Skeletal muscle satellite cell (primary cell): Measurements from ENCODE around the gene IFNGR1.

Experiments
- H3K27me3 ChIP-seq: 2 replicates; pipeline ENCODE4 v1.7.0; 2013; ENCODE audit warnings: low read length; ENCODE audit not compliant: control insufficient read depth, insufficient read depth
- H3K36me3 ChIP-seq: 2 replicates; pipeline ENCODE4 v1.7.0; 2013; ENCODE audit warnings: mild to moderate bottlenecking, control low read depth, low read length; ENCODE audit not compliant: insufficient read depth
- H3K4me1 ChIP-seq: 2 replicates; pipeline ENCODE4 v1.7.0; 2013; ENCODE audit warnings: low read length; ENCODE audit not compliant: control insufficient read depth, insufficient read depth
- H3K4me2 ChIP-seq: 2 replicates; pipeline ENCODE4 v1.7.0; 2013; ENCODE audit warnings: mild to moderate bottlenecking, low read length
- H3K4me3 ChIP-seq: 2 replicates; pipeline ENCODE4 v1.7.0; 2013; ENCODE audit warnings: low read length
- H3K9ac ChIP-seq: 2 replicates; pipeline ENCODE4 v1.7.0; 2013; ENCODE audit warnings: mild to moderate bottlenecking, low read depth, low read length, moderate library complexity
- H3K9me3 ChIP-seq: replicated peaks from 2 replicates; pipeline ENCODE4 v1.7.0; 2013; ENCODE audit warnings: mild to moderate bottlenecking, control low read depth, low read length

IFNGR1 gene

DNA sequence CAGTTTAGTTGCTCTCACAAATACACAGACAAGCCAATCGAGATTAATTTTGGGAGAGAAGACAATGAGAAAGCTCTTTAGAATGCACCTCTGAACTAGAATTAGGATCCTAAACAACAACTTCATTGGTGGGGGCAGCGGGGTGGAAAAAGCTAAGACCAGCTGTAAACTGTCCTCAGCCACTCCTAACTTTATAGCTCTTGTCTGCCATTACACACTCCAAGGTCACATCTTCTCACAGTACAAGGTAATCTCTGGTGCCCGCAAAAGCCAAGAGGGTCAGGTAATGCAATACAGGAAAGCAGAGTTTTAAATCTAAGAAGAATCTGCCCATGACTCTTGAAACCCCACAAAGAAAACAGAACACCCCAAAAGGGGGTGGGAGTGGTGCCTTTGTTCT, 27.9 kb downstream of the IFNGR1 start:
- H3K4me1 ChIP-seq, result no peaks in the 10 kb centered on the region
- no peak overlapping the region for H3K4me3 ChIP-seq
- no peak overlapping the region for H3K9ac ChIP-seq
- H3K9me3 ChIP-seq, result no peaks in the 10 kb centered on the region
- no peaks in the 10 kb centered on the region for H3K36me3 ChIP-seq
- H3K27me3 ChIP-seq, result no peaks in the 10 kb centered on the region
- no peak overlapping the region for H3K4me2 ChIP-seq

- no peak overlapping the region for H3K4me2 ChIP-seq
- no peak overlapping the region for H3K4me3 ChIP-seq
- no peaks in the 10 kb centered on the region for H3K27me3 ChIP-seq
- H3K9ac ChIP-seq, result no peak overlapping the region
- H3K4me1 ChIP-seq, result no peaks in the 10 kb centered on the region
- no peaks in the 10 kb centered on the region for H3K36me3 ChIP-seq
- no peaks in the 10 kb centered on the region for H3K9me3 ChIP-seq
These were observed 28.5 kb downstream of the IFNGR1 start for GRCh38 chr6:137190583-137191094.

DNA sequence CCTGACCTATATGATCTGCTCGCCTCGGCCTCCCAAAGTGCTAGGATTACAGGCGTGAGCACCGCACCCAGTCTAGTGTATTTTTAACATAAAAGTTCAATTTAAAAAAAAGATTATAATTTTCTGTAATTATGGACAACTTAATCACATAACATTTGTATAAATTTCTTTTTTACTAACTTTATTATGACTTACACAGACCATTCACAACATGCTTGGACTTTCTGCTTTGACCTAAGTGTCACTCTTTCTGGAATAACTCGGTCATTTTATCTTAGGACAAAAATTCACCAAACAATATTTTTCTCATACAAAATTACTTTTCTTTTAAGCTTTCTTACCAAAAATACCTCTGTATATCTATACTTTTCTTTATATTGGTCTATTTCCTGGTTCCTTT, 30.3 kb downstream of the IFNGR1 start:
- H3K9me3 ChIP-seq, result peaks cover 4% of the 10 kb centered on the region
- no peaks in the 10 kb centered on the region for H3K27me3 ChIP-seq
- H3K9ac ChIP-seq, result no peak overlapping the region
- H3K4me2 ChIP-seq, result no peak overlapping the region
- H3K4me1 ChIP-seq, result no peaks in the 10 kb centered on the region
- H3K4me3 ChIP-seq, result no peak overlapping the region
- H3K36me3 ChIP-seq, result no peaks in the 10 kb centered on the region

- Histone ChIP-seq H3K4me1 (no peaks in the 10 kb centered on the region), H3K9me3 (peaks cover 4% of the 10 kb centered on the region), H3K9ac (no peak overlapping the region), H3K4me2 (no peak overlapping the region), H3K4me3 (no peak overlapping the region), H3K27me3 (no peaks in the 10 kb centered on the region), H3K36me3 (no peaks in the 10 kb centered on the region)
These were observed 33.9 kb downstream of the IFNGR1 start for GRCh38 chr6:137185290-137185689.

DNA sequence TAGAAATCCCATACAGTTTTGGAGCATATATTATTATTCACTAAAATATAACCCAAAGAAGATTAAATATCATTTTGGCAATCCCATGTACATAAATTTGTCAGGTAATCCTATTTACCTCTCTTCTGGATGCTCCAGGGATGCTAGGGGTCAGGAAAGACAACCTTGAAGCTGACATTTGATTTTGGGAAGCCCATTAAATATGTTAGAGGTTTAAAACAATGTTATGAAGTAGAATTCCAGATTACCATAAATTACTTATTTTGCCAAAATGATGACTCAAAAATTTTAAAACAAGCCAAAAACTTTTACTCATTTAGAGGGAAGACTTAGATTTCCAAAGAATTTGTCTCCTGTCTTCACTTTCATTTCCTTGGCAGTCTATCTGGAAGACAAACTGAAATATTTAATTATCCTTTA, 36.5 kb downstream of the IFNGR1 start:
- Histone ChIP-seq H3K4me1 (no peaks in the 10 kb centered on the region), H3K4me3 (no peak overlapping the region), H3K4me2 (no peak overlapping the region), H3K9me3 (peaks cover 9% of the 10 kb centered on the region), H3K27me3 (no peaks in the 10 kb centered on the region), H3K9ac (no peak overlapping the region), H3K36me3 (no peaks in the 10 kb centered on the region)

DNA sequence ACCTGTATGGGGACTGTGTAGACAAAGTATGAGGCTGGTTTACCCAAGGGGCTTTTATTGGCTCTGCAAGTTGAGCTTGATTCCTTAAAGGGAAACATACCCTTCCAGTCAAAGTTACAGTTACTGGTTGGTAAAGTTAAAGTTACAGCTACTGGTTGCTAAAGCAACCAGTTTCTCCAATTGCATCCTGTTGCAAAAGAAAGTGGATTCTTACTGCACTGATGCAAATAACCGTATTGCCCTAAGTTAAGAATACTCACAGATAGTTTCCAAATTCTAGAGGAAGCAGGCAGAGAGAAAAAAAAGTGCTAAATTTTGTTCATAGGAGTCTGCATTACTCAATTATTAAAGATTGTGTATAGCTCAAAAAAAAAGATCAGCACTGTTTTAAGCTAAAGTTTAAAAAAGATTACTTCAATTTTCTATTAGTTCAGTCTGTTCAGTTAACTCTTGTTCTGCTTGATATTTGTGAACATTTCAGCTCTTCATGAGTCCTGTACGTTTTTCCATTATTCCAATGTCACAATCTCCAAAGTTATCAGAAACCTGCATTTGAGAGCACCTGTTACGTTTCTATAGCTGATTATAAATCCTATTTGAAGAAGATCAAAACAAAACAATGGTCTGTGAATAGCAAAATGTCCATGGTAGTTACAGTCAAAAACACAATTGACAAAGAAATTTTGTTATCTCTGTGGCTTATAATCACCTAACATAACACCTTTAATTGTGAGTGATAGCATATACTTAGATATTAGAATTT, 37.1 kb downstream of the IFNGR1 start:
- no peaks in the 10 kb centered on the region for H3K27me3 ChIP-seq
- no peaks in the 10 kb centered on the region for H3K4me1 ChIP-seq
- peaks cover 9% of the 10 kb centered on the region for H3K9me3 ChIP-seq
- H3K9ac ChIP-seq, result no peak overlapping the region
- no peaks in the 10 kb centered on the region for H3K36me3 ChIP-seq
- H3K4me2 ChIP-seq, result no peak overlapping the region
- H3K4me3 ChIP-seq, result no peak overlapping the region

- Histone ChIP-seq H3K27me3 (no peaks in the 10 kb centered on the region), H3K4me2 (no peak overlapping the region), H3K4me3 (no peak overlapping the region), H3K36me3 (no peaks in the 10 kb centered on the region), H3K9ac (no peak overlapping the region), H3K9me3 (peaks cover 5% of the 10 kb centered on the region), H3K4me1 (no peaks in the 10 kb centered on the region)
These were observed 41.6 kb downstream of the IFNGR1 start for GRCh38 chr6:137177611-137178010.

GRCh38 chr6:137176729-137177128, 42.5 kb downstream of the IFNGR1 start:
- H3K9me3 ChIP-seq, result peaks cover 5% of the 10 kb centered on the region
- H3K27me3 ChIP-seq, result peaks cover 7% of the 10 kb centered on the region
- H3K4me3 ChIP-seq, result no peak overlapping the region
- no peaks in the 10 kb centered on the region for H3K36me3 ChIP-seq
- H3K4me1 ChIP-seq, result no peaks in the 10 kb centered on the region
- no peak overlapping the region for H3K4me2 ChIP-seq
- no peak overlapping the region for H3K9ac ChIP-seq

DNA sequence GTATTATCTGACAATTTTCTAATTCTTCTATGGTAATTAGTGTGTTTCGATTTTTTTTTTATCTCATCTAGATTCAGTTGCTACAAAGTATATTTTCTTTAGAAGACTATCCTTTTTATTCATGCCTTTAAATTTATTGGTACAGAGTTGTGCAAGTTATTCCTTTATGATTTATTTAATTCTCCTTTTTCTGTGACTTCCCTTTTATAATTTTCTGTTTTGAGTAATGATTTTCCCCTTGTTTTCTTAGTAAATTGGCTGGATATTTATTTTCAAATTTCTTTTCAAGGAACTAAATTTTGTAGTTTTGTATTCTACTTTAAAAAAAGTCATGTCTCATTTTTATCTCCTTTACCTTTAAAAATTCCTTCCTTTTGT, 43.3 kb downstream of the IFNGR1 start:
- H3K36me3 ChIP-seq, result no peaks in the 10 kb centered on the region
- H3K4me3 ChIP-seq, result no peak overlapping the region
- H3K4me1 ChIP-seq, result no peaks in the 10 kb centered on the region
- H3K9me3 ChIP-seq, result peaks cover 5% of the 10 kb centered on the region
- H3K9ac ChIP-seq, result no peak overlapping the region
- peaks cover 9% of the 10 kb centered on the region for H3K27me3 ChIP-seq
- no peak overlapping the region for H3K4me2 ChIP-seq

DNA sequence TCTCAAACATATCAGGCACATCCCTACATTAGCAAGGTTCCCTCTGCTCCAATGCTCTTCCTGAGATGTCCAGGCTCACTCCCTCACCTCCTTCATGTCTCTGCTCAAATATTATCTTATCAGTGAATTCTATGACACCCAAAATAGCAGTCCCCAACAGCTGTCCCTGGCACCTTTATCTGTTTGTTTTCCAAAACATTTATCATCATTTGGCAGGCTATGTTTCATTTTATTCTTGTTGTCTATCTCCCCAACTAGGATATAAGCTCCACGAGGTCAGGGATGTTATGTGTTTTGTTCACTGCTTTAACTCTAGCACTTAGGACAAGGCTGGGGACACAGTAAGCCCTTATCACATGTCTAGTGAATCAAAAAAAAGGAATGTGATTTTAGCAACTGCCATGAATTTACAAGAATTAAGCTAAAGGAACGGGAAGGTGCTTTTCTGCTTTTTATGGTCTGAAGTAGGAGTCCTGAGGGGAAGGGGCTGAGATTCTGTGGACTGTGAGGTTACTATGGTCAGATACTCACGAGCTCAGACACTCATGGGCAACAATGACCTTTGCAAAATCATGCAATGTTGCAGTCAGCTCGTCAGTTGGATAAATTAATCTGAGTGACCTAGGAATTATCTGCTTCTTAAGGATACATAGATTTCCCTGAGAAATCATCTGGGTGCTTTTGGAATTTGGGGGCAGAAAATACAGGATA, 43.9 kb downstream of the IFNGR1 start:
- peaks cover 5% of the 10 kb centered on the region for H3K9me3 ChIP-seq
- peaks cover 9% of the 10 kb centered on the region for H3K27me3 ChIP-seq
- H3K4me3 ChIP-seq, result no peak overlapping the region
- H3K4me2 ChIP-seq, result no peak overlapping the region
- no peaks in the 10 kb centered on the region for H3K4me1 ChIP-seq
- H3K36me3 ChIP-seq, result no peaks in the 10 kb centered on the region
- H3K9ac ChIP-seq, result no peak overlapping the region

- Histone ChIP-seq H3K9me3 (no peaks in the 10 kb centered on the region), H3K4me2 (no peak within 1 kb of the TSS), H3K36me3 (no peaks in the 10 kb centered on the region), H3K9ac (no peak within 1 kb of the TSS), H3K4me3 (no peak within 1 kb of the TSS), H3K27me3 (peaks cover 13% of the 10 kb centered on the region), H3K4me1 (no peaks in the 10 kb centered on the region)
These were observed 45.7 kb downstream of the IFNGR1 start, which contains the start of gene IL22RA2 for GRCh38 chr6:137173501-137173900. IL22RA2 (minus strand) TSS chr6:137173644; CDS start chr6:137161749, 11,895 bp downstream.
